Loucy (cell line): ENCODE results near the gene ITSN2.

Experiments
- H2AFZ ChIP-seq: fragments of 200-600 bp; sonication (generic); 2 replicates; pipeline ENCODE4 v1.6.0; 2016; ENCODE audit warnings: antibody characterized with exemption, mild to moderate bottlenecking, low read length, moderate library complexity
- H3F3A ChIP-seq: fragments of 200-600 bp; 2 replicates; pipeline ENCODE4 v1.6.0; 2016; ENCODE audit warnings: antibody characterized with exemption, low read depth, mild to moderate bottlenecking
- H3K27me3 ChIP-seq: fragments of 200-600 bp; sonication (generic); 2 replicates; pipeline ENCODE4 v1.6.1; 2014; ENCODE audit warnings: low read length, mild to moderate bottlenecking; ENCODE audit not compliant: insufficient read depth, poor library complexity, severe bottlenecking
- H3K36me3 ChIP-seq: fragments of 200-600 bp; sonication (generic); 2 replicates; pipeline ENCODE4 v1.6.1; 2016; ENCODE audit warnings: low read length; ENCODE audit not compliant: insufficient read depth
- H3K4me1 ChIP-seq: fragments of 200-600 bp; sonication (generic); 2 replicates; pipeline ENCODE4 v1.5.1; 2014; ENCODE audit warnings: low read length, mild to moderate bottlenecking; ENCODE audit not compliant: insufficient read depth, poor library complexity, severe bottlenecking
- H3K4me2 ChIP-seq: fragments of 200-600 bp; sonication (generic); 2 replicates; pipeline ENCODE4 v1.6.0; 2014; ENCODE audit warnings: antibody characterized with exemption, low read length, low read depth, mild to moderate bottlenecking; ENCODE audit not compliant: poor library complexity, severe bottlenecking
- H3K4me3 ChIP-seq: fragments of 200-600 bp; sonication (generic); 2 replicates; pipeline ENCODE4 v1.5.1; 2014; ENCODE audit warnings: low read length, mild to moderate bottlenecking, mixed read lengths; ENCODE audit not compliant: poor library complexity, severe bottlenecking
- H3K79me2 ChIP-seq: fragments of 200-600 bp; sonication (generic); 2 replicates; pipeline ENCODE4 v1.6.1; 2014; ENCODE audit warnings: low read length; ENCODE audit not compliant: insufficient read depth
- H3K9ac ChIP-seq: fragments of 200-600 bp; sonication (generic); 2 replicates; pipeline ENCODE4 v1.6.0; 2014; ENCODE audit warnings: mild to moderate bottlenecking, low read depth, low read length, moderate library complexity; ENCODE audit not compliant: poor library complexity, severe bottlenecking
- H3K9me2 ChIP-seq: fragments of 200-600 bp; sonication (generic); replicated peaks from 2 replicates; pipeline ENCODE4 v1.6.1; 2016; ENCODE audit warnings: low read depth, low read length, mixed read lengths
- H3K9me3 ChIP-seq: fragments of 200-600 bp; sonication (generic); 2 replicates; pipeline ENCODE4 v1.6.1; 2014; ENCODE audit warnings: mild to moderate bottlenecking, antibody characterized with exemption, low read length, low read depth; ENCODE audit not compliant: insufficient read depth
- H4K20me1 ChIP-seq: fragments of 200-600 bp; sonication (generic); 2 replicates; pipeline ENCODE4 v1.6.0; 2014; ENCODE audit warnings: antibody characterized with exemption, low read length, mild to moderate bottlenecking; ENCODE audit not compliant: insufficient read depth, poor library complexity, severe bottlenecking
- EZH2phosphoT487 ChIP-seq: fragments of 200-600 bp; IDR thresholded peaks from 2 replicates; pipeline ENCODE4 v1.6.1; 2018; ENCODE audit warnings: antibody characterized with exemption, mild to moderate bottlenecking, moderate library complexity, borderline replicate concordance
- TF ChIP-seq, protein P1 (sequence below): fragments of 200-600 bp; sonication (generic); conservative IDR thresholded peaks from 2 replicates; pipeline ENCODE4 v1.5.1; 2014; ENCODE audit warnings: mild to moderate bottlenecking, antibody characterized with exemption, low read length

The ITSN2 gene

GRCh38 chr2:24297663-24298062 lies 62.7 kb downstream of the ITSN2 start:
- H3K9me2 ChIP-seq: no peaks in the 10 kb centered on the region
- H2AFZ ChIP-seq: no peak overlapping the region
- H3K4me1 ChIP-seq: no peaks in the 10 kb centered on the region

GRCh38 chr2:24287171-24287570 lies 73.2 kb downstream of the ITSN2 start:
- no peak overlapping the region for H3K9ac ChIP-seq
- H3F3A ChIP-seq: no peaks in the 10 kb centered on the region
- H3K9me3 ChIP-seq: no peaks in the 10 kb centered on the region
- no peaks in the 10 kb centered on the region for H3K4me1 ChIP-seq
- H3K4me2 ChIP-seq: no peak overlapping the region
- TF ChIP-seq, protein P1, sequence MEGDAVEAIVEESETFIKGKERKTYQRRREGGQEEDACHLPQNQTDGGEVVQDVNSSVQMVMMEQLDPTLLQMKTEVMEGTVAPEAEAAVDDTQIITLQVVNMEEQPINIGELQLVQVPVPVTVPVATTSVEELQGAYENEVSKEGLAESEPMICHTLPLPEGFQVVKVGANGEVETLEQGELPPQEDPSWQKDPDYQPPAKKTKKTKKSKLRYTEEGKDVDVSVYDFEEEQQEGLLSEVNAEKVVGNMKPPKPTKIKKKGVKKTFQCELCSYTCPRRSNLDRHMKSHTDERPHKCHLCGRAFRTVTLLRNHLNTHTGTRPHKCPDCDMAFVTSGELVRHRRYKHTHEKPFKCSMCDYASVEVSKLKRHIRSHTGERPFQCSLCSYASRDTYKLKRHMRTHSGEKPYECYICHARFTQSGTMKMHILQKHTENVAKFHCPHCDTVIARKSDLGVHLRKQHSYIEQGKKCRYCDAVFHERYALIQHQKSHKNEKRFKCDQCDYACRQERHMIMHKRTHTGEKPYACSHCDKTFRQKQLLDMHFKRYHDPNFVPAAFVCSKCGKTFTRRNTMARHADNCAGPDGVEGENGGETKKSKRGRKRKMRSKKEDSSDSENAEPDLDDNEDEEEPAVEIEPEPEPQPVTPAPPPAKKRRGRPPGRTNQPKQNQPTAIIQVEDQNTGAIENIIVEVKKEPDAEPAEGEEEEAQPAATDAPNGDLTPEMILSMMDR: no peak
- TF ChIP-seq EZH2phosphoT487: no peak
- no peaks in the 10 kb centered on the region for H3K9me2 ChIP-seq
- no peak overlapping the region for H3K4me3 ChIP-seq
- no peaks in the 10 kb centered on the region for H3K27me3 ChIP-seq
- H3K79me2 ChIP-seq: no peaks in the 10 kb centered on the region
- H4K20me1 ChIP-seq: no peaks in the 10 kb centered on the region
- no peak overlapping the region for H2AFZ ChIP-seq
- H3K36me3 ChIP-seq: peaks cover 24% of the 10 kb centered on the region; the same call in 1 of the 2 replicates

More at GRCh38 chr2:24297663-24298062, 62.7 kb downstream of the ITSN2 start:
- Histone ChIP-seq H3K36me3 (peaks cover 95% of the 10 kb centered on the region), H4K20me1 (no peaks in the 10 kb centered on the region), H3F3A (no peaks in the 10 kb centered on the region), H3K79me2 (no peaks in the 10 kb centered on the region), H3K4me2 (no peak overlapping the region), H3K27me3 (no peaks in the 10 kb centered on the region), H3K9ac (no peak overlapping the region), H3K9me3 (no peaks in the 10 kb centered on the region), H3K4me3 (no peak overlapping the region)
- no peak for TF ChIP-seq EZH2phosphoT487
- TF ChIP-seq, protein P1: no peak

DNA sequence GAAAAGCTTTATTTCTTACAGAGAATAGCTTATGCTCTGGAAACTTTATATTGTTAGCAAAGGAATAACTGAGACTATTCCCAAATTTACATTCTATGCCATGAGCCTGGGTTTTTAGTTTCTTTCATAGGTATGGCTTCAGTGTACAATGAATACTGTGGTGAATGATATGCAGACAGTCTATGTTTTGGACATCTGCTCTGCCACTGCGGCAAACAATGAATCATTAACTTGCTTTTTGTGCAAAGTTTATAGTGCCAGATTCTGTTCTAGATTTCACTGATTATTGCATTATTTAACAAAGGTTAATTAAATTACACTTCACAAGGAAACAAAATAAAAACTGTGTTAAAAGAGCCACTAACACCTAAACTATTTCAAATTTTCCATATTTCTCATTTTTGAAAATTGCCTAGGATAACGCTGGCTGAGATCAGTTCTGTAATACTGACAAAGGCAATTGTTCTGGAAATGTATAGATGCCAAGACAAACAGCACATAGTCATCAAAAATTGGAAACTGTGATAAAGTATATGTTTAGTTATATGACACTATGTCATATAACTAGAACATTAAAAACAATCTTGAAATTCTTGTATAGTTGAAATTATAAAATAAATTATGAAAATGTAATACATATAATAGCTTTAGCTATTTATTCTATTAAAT lies 74.7 kb downstream of the ITSN2 start:
- H3K36me3 ChIP-seq: peaks cover 19% of the 10 kb centered on the region; the same call in 1 of the 2 replicates
- no peaks in the 10 kb centered on the region for H3K9me2 ChIP-seq
- H3K4me3 ChIP-seq: no peak overlapping the region
- no peak overlapping the region for H2AFZ ChIP-seq
- TF ChIP-seq EZH2phosphoT487: no peak
- TF ChIP-seq, protein P1: no peak
- H3K9me3 ChIP-seq: no peaks in the 10 kb centered on the region
- no peak overlapping the region for H3K4me2 ChIP-seq
- no peaks in the 10 kb centered on the region for H3K79me2 ChIP-seq
- no peaks in the 10 kb centered on the region for H3F3A ChIP-seq
- H3K9ac ChIP-seq: no peak overlapping the region
- H4K20me1 ChIP-seq: no peaks in the 10 kb centered on the region
- no peaks in the 10 kb centered on the region for H3K27me3 ChIP-seq
- H3K4me1 ChIP-seq: no peaks in the 10 kb centered on the region
